Nephron progenitor cell (in vitro differentiated cells): ENCODE results near the gene ALG6.

Experiments
- DNase-seq: peaks from one replicate; pipeline ENCODE4 v3.0.0; 2021
- H3K27ac Mint-ChIP-seq: 2 replicates; pipeline ENCODE4 v1.8.0; 2021; ENCODE audit warnings: mild to moderate bottlenecking, moderate library complexity, mixed read lengths
- H3K27me3 Mint-ChIP-seq: 2 replicates; pipeline ENCODE4 v1.8.0; 2021; ENCODE audit warnings: mild to moderate bottlenecking, low read depth, mixed read lengths; ENCODE audit not compliant: poor library complexity
- H3K36me3 Mint-ChIP-seq: 2 replicates; pipeline ENCODE4 v1.8.0; 2021; ENCODE audit warnings: low read depth, mixed read lengths
- H3K4me1 Mint-ChIP-seq: 2 replicates; pipeline ENCODE4 v1.8.0; 2021; ENCODE audit warnings: mixed read lengths
- H3K4me3 Mint-ChIP-seq: 2 replicates; pipeline ENCODE4 v1.8.0; 2021; ENCODE audit warnings: mild to moderate bottlenecking, moderate library complexity, mixed read lengths
- H3K9me3 Mint-ChIP-seq: 2 replicates; pipeline ENCODE4 v1.8.0; 2021; ENCODE audit warnings: mild to moderate bottlenecking, moderate library complexity, mixed read lengths
- TF ChIP-seq, protein P1 (sequence below): fragments of 200-600 bp; sonication (generic); IDR thresholded peaks from 2 replicates; pipeline ENCODE4 v1.5.0; 2021; ENCODE audit warnings: antibody characterized with exemption

ALG6 gene

DNA sequence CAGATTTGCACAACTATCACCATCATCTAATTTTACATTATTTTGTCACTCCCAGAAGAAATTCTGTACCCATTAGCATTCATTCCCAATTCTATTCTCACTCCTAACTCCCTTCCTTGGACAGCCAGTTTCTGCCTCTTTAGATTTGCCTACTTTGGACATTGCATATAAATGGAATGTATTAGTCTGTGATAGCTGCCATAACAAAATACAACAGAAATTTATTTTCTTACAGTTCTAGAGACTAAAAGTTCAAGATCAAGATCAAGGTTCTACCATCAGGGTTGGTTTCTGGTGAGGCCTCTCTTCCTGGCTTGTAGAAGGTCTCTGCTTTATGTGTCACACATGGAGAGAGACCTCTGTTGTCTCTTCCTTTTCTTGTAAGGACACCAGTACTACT is 61.9 kb downstream of the ALG6 start:
- DNase-seq = no peak
- H3K9me3 Mint-ChIP-seq = peaks cover 35% of the 10 kb centered on the region
- peaks cover 44% of the 10 kb centered on the region for H3K36me3 Mint-ChIP-seq
- no peaks in the 10 kb centered on the region for H3K4me1 Mint-ChIP-seq
- H3K27ac Mint-ChIP-seq = no peak overlapping the region
- no peaks in the 10 kb centered on the region for H3K27me3 Mint-ChIP-seq
- H3K4me3 Mint-ChIP-seq = no peak overlapping the region
- TF ChIP-seq, protein P1, sequence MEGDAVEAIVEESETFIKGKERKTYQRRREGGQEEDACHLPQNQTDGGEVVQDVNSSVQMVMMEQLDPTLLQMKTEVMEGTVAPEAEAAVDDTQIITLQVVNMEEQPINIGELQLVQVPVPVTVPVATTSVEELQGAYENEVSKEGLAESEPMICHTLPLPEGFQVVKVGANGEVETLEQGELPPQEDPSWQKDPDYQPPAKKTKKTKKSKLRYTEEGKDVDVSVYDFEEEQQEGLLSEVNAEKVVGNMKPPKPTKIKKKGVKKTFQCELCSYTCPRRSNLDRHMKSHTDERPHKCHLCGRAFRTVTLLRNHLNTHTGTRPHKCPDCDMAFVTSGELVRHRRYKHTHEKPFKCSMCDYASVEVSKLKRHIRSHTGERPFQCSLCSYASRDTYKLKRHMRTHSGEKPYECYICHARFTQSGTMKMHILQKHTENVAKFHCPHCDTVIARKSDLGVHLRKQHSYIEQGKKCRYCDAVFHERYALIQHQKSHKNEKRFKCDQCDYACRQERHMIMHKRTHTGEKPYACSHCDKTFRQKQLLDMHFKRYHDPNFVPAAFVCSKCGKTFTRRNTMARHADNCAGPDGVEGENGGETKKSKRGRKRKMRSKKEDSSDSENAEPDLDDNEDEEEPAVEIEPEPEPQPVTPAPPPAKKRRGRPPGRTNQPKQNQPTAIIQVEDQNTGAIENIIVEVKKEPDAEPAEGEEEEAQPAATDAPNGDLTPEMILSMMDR = no peak

GRCh38 chr1:63435161-63435560 is 67.7 kb downstream of the ALG6 start:
- peaks cover 22% of the 10 kb centered on the region for H3K9me3 Mint-ChIP-seq
- H3K4me3 Mint-ChIP-seq = no peak overlapping the region
- no peaks in the 10 kb centered on the region for H3K4me1 Mint-ChIP-seq
- no peaks in the 10 kb centered on the region for H3K27me3 Mint-ChIP-seq
- no peak overlapping the region for H3K27ac Mint-ChIP-seq
- DNase-seq = no peak
- TF ChIP-seq, protein P1 = no peak
- peaks cover 23% of the 10 kb centered on the region for H3K36me3 Mint-ChIP-seq

- no peaks in the 10 kb centered on the region for H3K9me3 Mint-ChIP-seq
- TF ChIP-seq, protein P1 = no peak
- no peak for DNase-seq
- no peak overlapping the region for H3K27ac Mint-ChIP-seq
- no peaks in the 10 kb centered on the region for H3K4me1 Mint-ChIP-seq
- H3K27me3 Mint-ChIP-seq = no peaks in the 10 kb centered on the region
- H3K36me3 Mint-ChIP-seq = no peaks in the 10 kb centered on the region
- no peak overlapping the region for H3K4me3 Mint-ChIP-seq
These were observed 74.7 kb downstream of the ALG6 start for GRCh38 chr1:63442141-63442475.

DNA sequence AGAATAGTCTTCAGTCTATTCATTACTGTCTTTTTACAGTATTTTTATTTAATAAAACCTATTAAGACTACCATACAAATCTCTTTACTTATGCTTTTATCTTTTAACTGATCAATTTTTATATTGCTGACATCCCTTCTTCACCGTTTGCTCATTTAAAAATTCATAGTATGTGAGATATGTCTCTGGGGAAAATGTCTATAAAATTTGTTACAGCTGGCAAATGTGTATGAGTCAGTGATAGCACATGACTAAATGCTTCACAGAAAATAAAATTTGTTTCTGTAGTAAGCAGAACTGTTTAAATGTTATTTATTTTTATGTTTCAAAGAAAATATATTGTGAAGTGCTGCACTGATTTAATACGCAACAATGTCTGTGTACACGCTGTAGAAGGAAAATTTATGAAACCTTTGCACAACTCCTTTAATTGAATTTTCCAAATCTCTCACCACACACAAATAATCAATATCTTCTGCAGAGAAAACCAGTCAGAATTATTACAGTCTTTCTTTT is 81.4 kb downstream of the ALG6 start:
- no peak overlapping the region for H3K27ac Mint-ChIP-seq
- H3K4me1 Mint-ChIP-seq = no peaks in the 10 kb centered on the region
- H3K27me3 Mint-ChIP-seq = no peaks in the 10 kb centered on the region
- H3K4me3 Mint-ChIP-seq = no peak overlapping the region
- DNase-seq = no peak
- H3K9me3 Mint-ChIP-seq = no peaks in the 10 kb centered on the region
- TF ChIP-seq, protein P1 = no peak
- peaks cover 12% of the 10 kb centered on the region for H3K36me3 Mint-ChIP-seq

GRCh38 chr1:63450416-63450815 is 83.0 kb downstream of the ALG6 start:
- no peaks in the 10 kb centered on the region for H3K27me3 Mint-ChIP-seq
- H3K27ac Mint-ChIP-seq = no peak overlapping the region
- DNase-seq = no peak
- H3K4me3 Mint-ChIP-seq = no peak overlapping the region
- peaks cover 12% of the 10 kb centered on the region for H3K36me3 Mint-ChIP-seq
- no peaks in the 10 kb centered on the region for H3K4me1 Mint-ChIP-seq
- no peaks in the 10 kb centered on the region for H3K9me3 Mint-ChIP-seq
- TF ChIP-seq, protein P1 = no peak

GRCh38 chr1:63453232-63453631 is 85.8 kb downstream of the ALG6 start:
- no peak for DNase-seq
- H3K4me3 Mint-ChIP-seq = no peak overlapping the region
- no peaks in the 10 kb centered on the region for H3K9me3 Mint-ChIP-seq
- H3K4me1 Mint-ChIP-seq = no peaks in the 10 kb centered on the region
- H3K36me3 Mint-ChIP-seq = peaks cover 23% of the 10 kb centered on the region
- TF ChIP-seq, protein P1 = no peak
- no peak overlapping the region for H3K27ac Mint-ChIP-seq
- no peaks in the 10 kb centered on the region for H3K27me3 Mint-ChIP-seq
